Testis (tissue), 2 donors: Measurements from ENCODE around the gene CWH43.

Source experiments
- CTCF ChIP-seq, 3 experiments: fragments of 450-650 bp in 2 of 3; fragments of 200-600 bp in 1 of 3; sonication (generic) in 1 of 3; IDR thresholded peaks; one replicate each; pipeline ENCODE4 v1.5.1; 2016 to 2019; ENCODE audit warnings: antibody characterized with exemption in 3 of 3, mild to moderate bottlenecking in 2 of 3, moderate library complexity in 1 of 3
- POLR2A ChIP-seq: fragments of 450-650 bp; IDR thresholded peaks from one replicate; pipeline ENCODE4 v1.6.1; 2017; ENCODE audit warnings: antibody characterized with exemption, mild to moderate bottlenecking, moderate library complexity

GRCh38 chr4:48967101-48967500 is 19.0 kb upstream of the CWH43 start:
- TF ChIP-seq CTCF (IDR thresholded peaks at IDR 0.05): no peak
- no peak for TF ChIP-seq POLR2A
